ENCODE data around the gene TAT. TPM values are rescaled to one million over a fixed set of nuclear protein-coding genes. Genes with fewer than 3 reads are reported as not detected.
"Not testable (repeated sequence)": the region's sequence is repeated elsewhere in the genome, so short reads cannot be mapped to it uniquely, and the experiment has no call there.

TAT gene
- polyA plus RNA-seq, 1 donor from 2014 or later, result not detected

DNA sequence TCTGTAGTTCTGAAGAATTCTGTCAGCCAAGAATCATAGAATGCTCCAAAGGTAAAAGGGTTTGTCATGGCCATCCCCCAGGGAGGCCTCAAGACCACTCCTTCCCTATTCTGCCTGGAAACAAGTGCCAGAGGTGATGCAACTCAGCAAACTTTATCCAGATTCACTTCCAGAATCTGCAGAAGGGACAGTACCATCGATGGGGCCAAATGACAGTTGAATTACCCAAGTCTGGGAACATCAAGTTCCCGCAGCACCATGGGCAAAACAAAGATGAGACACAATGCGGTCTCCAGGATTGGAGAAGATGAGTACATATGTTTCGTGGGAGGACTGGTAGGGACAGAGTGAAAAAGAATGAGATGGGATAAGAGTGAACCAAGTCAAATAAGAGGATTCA lies 13.7 kb upstream of the TAT start:
- Histone ChIP-seq H3K4me3 (ENCODE audit: low read length) (no peak overlapping the region), H3K9me3 (ENCODE audit: low read length) (no peaks in the 10 kb centered on the region), H3K79me2 (replicated peaks; ENCODE audit: insufficient read depth, low read length) (no peaks in the 10 kb centered on the region), H3K27ac (ENCODE audit: low read length) (no peak overlapping the region), H3F3A (ENCODE audit: insufficient read depth, low read length, poor library complexity, severe bottlenecking) (no peaks in the 10 kb centered on the region), H3K9me2 (ENCODE audit: insufficient read depth, low read length) (no peaks in the 10 kb centered on the region), H3K4me2 (ENCODE audit: low read length) (no peak overlapping the region), H4K20me1 (ENCODE audit: insufficient read depth) (no peaks in the 10 kb centered on the region), H3K27me3 (ENCODE audit: insufficient read depth, low read depth, low read length) (no peaks in the 10 kb centered on the region), H3K36me3 (ENCODE audit: insufficient read depth, low read length) (no peaks in the 10 kb centered on the region), H3K9ac (ENCODE audit: low read length) (no peak overlapping the region), H2AFZ (ENCODE audit: low read depth, low read length) (no peak overlapping the region)
- no peak for TF ChIP-seq RAD21 (conservative IDR thresholded peaks at IDR 0.05)
- no peak for TF ChIP-seq MXI1 (conservative IDR thresholded peaks at IDR 0.05; ENCODE audit: poor library complexity, severe bottlenecking)
- no peak for TF ChIP-seq POLR2AphosphoS5 (IDR thresholded peaks at IDR 0.05)
- TF ChIP-seq, protein P1, sequence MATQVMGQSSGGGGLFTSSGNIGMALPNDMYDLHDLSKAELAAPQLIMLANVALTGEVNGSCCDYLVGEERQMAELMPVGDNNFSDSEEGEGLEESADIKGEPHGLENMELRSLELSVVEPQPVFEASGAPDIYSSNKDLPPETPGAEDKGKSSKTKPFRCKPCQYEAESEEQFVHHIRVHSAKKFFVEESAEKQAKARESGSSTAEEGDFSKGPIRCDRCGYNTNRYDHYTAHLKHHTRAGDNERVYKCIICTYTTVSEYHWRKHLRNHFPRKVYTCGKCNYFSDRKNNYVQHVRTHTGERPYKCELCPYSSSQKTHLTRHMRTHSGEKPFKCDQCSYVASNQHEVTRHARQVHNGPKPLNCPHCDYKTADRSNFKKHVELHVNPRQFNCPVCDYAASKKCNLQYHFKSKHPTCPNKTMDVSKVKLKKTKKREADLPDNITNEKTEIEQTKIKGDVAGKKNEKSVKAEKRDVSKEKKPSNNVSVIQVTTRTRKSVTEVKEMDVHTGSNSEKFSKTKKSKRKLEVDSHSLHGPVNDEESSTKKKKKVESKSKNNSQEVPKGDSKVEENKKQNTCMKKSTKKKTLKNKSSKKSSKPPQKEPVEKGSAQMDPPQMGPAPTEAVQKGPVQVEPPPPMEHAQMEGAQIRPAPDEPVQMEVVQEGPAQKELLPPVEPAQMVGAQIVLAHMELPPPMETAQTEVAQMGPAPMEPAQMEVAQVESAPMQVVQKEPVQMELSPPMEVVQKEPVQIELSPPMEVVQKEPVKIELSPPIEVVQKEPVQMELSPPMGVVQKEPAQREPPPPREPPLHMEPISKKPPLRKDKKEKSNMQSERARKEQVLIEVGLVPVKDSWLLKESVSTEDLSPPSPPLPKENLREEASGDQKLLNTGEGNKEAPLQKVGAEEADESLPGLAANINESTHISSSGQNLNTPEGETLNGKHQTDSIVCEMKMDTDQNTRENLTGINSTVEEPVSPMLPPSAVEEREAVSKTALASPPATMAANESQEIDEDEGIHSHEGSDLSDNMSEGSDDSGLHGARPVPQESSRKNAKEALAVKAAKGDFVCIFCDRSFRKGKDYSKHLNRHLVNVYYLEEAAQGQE (IDR thresholded peaks at IDR 0.05; ENCODE audit: borderline replicate concordance), result no peak
- TF ChIP-seq SMC3 (conservative IDR thresholded peaks at IDR 0.05; ENCODE audit: poor library complexity), result no peak
- TF ChIP-seq EZH2 (IDR thresholded peaks at IDR 0.05; ENCODE audit: borderline replicate concordance, insufficient read depth, low read length, poor library complexity, severe bottlenecking), result no peak

DNA sequence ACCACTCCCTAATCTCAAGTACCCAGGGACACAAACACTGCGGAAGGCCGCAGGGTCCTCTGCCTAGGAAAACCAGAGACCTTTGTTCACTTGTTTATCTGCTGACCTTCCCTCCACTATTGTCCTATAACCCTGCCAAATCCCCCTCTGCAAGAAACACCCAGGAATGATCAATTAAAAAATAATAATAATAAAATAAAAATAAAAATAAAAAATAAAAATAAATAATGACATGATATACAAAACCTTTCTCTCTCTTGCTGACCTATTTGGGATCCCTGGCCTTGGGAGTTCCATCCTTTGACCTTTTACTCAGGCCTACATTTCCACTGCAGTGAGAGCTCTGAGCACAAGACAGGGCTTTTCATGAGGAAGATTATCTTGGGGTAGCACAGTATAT lies 13.2 kb upstream of the TAT start:
- H3K4me2 ChIP-seq (ENCODE audit: low read length); H3F3A ChIP-seq (ENCODE audit: insufficient read depth, low read length, poor library complexity, severe bottlenecking): not testable (repeated sequence)

DNA sequence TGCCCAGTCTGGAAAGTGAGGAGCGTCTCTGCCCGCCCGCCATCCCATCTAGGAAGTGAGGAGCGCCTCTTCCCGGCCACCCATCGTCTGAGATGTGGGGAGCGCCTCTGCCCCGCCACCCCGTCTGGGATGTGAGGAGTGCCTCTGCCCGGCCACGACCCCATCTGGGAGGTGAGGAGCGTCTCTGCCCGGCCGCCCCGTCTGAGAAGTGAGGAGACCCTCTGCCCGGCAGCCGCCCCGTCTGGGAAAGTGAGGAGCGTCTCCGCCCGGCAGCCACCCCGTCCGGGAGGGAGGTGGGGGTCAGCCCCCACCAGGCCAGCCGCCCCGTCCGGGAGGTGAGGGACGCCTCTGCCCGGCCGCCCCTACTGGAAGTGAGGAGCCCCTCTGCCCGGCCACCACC lies 12.4 kb upstream of the TAT start:
- H3K9me3 ChIP-seq (ENCODE audit: low read length); H3K27ac ChIP-seq (ENCODE audit: low read length); H2AFZ ChIP-seq (ENCODE audit: low read depth, low read length); H3K9me2 ChIP-seq (ENCODE audit: insufficient read depth, low read length); H3K36me3 ChIP-seq (ENCODE audit: insufficient read depth, low read length); H3K79me2 ChIP-seq (replicated peaks; ENCODE audit: insufficient read depth, low read length); H4K20me1 ChIP-seq (ENCODE audit: insufficient read depth); H3K4me3 ChIP-seq (ENCODE audit: low read length); H3K9ac ChIP-seq (ENCODE audit: low read length); H3K4me2 ChIP-seq (ENCODE audit: low read length); H3K27me3 ChIP-seq (ENCODE audit: insufficient read depth, low read depth, low read length); H3F3A ChIP-seq (ENCODE audit: insufficient read depth, low read length, poor library complexity, severe bottlenecking): not testable (repeated sequence)

More for the DNA sequence above, 13.2 kb upstream of the TAT start:
- not testable (repeated sequence) for H4K20me1 ChIP-seq (ENCODE audit: insufficient read depth); H3K9me2 ChIP-seq (ENCODE audit: insufficient read depth, low read length); H3K9me3 ChIP-seq (ENCODE audit: low read length); H3K4me3 ChIP-seq (ENCODE audit: low read length); H3K27me3 ChIP-seq (ENCODE audit: insufficient read depth, low read depth, low read length); H3K79me2 ChIP-seq (replicated peaks; ENCODE audit: insufficient read depth, low read length); H3K9ac ChIP-seq (ENCODE audit: low read length); H2AFZ ChIP-seq (ENCODE audit: low read depth, low read length); H3K36me3 ChIP-seq (ENCODE audit: insufficient read depth, low read length); H3K27ac ChIP-seq (ENCODE audit: low read length)

GRCh38 chr16:71585318-71585703 lies 8.4 kb upstream of the TAT start:
- TF ChIP-seq TAF1 (IDR thresholded peaks at IDR 0.05; ENCODE audit: low read depth) (no peak), MXI1 (conservative IDR thresholded peaks at IDR 0.05; ENCODE audit: poor library complexity, severe bottlenecking) (no peak), EZH2 (IDR thresholded peaks at IDR 0.05; ENCODE audit: borderline replicate concordance, insufficient read depth, low read length, poor library complexity, severe bottlenecking) (no peak), EP300 (conservative IDR thresholded peaks at IDR 0.05; ENCODE audit: poor library complexity, severe bottlenecking) (no peak), POLR2AphosphoS5 (IDR thresholded peaks at IDR 0.05) (no peak), SMC3 (conservative IDR thresholded peaks at IDR 0.05; ENCODE audit: poor library complexity) (no peak), RAD21 (conservative IDR thresholded peaks at IDR 0.05) (no peak)
- TF ChIP-seq, protein P2, sequence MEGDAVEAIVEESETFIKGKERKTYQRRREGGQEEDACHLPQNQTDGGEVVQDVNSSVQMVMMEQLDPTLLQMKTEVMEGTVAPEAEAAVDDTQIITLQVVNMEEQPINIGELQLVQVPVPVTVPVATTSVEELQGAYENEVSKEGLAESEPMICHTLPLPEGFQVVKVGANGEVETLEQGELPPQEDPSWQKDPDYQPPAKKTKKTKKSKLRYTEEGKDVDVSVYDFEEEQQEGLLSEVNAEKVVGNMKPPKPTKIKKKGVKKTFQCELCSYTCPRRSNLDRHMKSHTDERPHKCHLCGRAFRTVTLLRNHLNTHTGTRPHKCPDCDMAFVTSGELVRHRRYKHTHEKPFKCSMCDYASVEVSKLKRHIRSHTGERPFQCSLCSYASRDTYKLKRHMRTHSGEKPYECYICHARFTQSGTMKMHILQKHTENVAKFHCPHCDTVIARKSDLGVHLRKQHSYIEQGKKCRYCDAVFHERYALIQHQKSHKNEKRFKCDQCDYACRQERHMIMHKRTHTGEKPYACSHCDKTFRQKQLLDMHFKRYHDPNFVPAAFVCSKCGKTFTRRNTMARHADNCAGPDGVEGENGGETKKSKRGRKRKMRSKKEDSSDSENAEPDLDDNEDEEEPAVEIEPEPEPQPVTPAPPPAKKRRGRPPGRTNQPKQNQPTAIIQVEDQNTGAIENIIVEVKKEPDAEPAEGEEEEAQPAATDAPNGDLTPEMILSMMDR (IDR thresholded peaks at IDR 0.05; ENCODE audit: poor library complexity, severe bottlenecking), result no peak
- TF ChIP-seq, protein P1 (IDR thresholded peaks at IDR 0.05; ENCODE audit: borderline replicate concordance), result no peak
- Histone ChIP-seq H3F3A (ENCODE audit: insufficient read depth, low read length, poor library complexity, severe bottlenecking) (no peaks in the 10 kb centered on the region), H2AFZ (ENCODE audit: low read depth, low read length) (no peak overlapping the region), H4K20me1 (ENCODE audit: insufficient read depth) (no peaks in the 10 kb centered on the region), H3K4me2 (ENCODE audit: low read length) (no peak overlapping the region), H3K9me3 (ENCODE audit: low read length) (no peaks in the 10 kb centered on the region), H3K9me2 (ENCODE audit: insufficient read depth, low read length) (no peaks in the 10 kb centered on the region), H3K36me3 (ENCODE audit: insufficient read depth, low read length) (no peaks in the 10 kb centered on the region), H3K4me3 (ENCODE audit: low read length) (no peak overlapping the region), H3K27me3 (ENCODE audit: insufficient read depth, low read depth, low read length) (no peaks in the 10 kb centered on the region), H3K9ac (ENCODE audit: low read length) (no peak overlapping the region), H3K79me2 (replicated peaks; ENCODE audit: insufficient read depth, low read length) (no peaks in the 10 kb centered on the region), H3K27ac (ENCODE audit: low read length) (no peak overlapping the region)

Data from neural cell (in vitro differentiated cells).